ENCODE data around the gene BRS3. TPM values are rescaled to one million over a fixed set of nuclear protein-coding genes. Genes with fewer than 3 reads are reported as not detected.

The BRS3 gene
- total and polyA plus RNA-seq, 2 experiments from 2014 or later: not detected

GRCh38 chrX:136477026-136477425 is 10.7 kb upstream of the BRS3 start (continued):
- TF ChIP-seq REST (IDR thresholded peaks at IDR 0.05; ENCODE audit: unreplicated experiment) (no peak), CTCF (conservative IDR thresholded peaks at IDR 0.05; ENCODE audit: low read depth in 2 of 2) (no peak), ZNF114 (CRISPR knock-in tag; IDR thresholded peaks at IDR 0.05) (no peak), STAT1 (IDR thresholded peaks at IDR 0.05; ENCODE audit: unreplicated experiment) (no peak), NANOG (IDR thresholded peaks at IDR 0.05; ENCODE audit: borderline replicate concordance) (no peak), EZH2 (IDR thresholded peaks at IDR 0.05; ENCODE audit: low read depth, unreplicated experiment) (no peak), POLR2AphosphoS5 (IDR thresholded peaks at IDR 0.05; ENCODE audit: low read depth) (no peak), ZNF331 (CRISPR knock-in tag; IDR thresholded peaks at IDR 0.05; ENCODE audit: low read depth) (no peak)

GRCh38 chrX:136480383-136480782 is 7.4 kb upstream of the BRS3 start:
- Mint-ChIP-seq H3K27me3 (ENCODE audit: insufficient read depth, low read depth, poor library complexity) (peaks cover 2% of the 10 kb centered on the region), H3K4me3 (no peak overlapping the region), H3K4me1 (no peaks in the 10 kb centered on the region), H3K27ac (no peak overlapping the region), H3K36me3 (ENCODE audit: low read depth) (no peaks in the 10 kb centered on the region), H3K9me3 (no peaks in the 10 kb centered on the region)
- no peaks in the 10 kb centered on the region for H3K4me1 ChIP-seq (ENCODE audit: insufficient read depth)
- ATAC-seq (no peak), DNase-seq (ENCODE audit: low spot score) (no peak)
- no peaks in the 10 kb centered on the region for H3K36me3 ChIP-seq (ENCODE audit: insufficient read depth)
- H3K9me2 ChIP-seq (ENCODE audit: insufficient read depth): no peaks in the 10 kb centered on the region
- no peaks in the 10 kb centered on the region for H3F3A ChIP-seq (replicated peaks; ENCODE audit: low read depth)
- no peak overlapping the region for H3K4me2 ChIP-seq
- no peak for TF ChIP-seq JUNB (IDR thresholded peaks at IDR 0.05; ENCODE audit: unreplicated experiment)
- TF ChIP-seq REST (IDR thresholded peaks at IDR 0.05; ENCODE audit: unreplicated experiment): no peak
- TF ChIP-seq POLR2AphosphoS5 (IDR thresholded peaks at IDR 0.05; ENCODE audit: low read depth): no peak
- no peak for TF ChIP-seq EZH2phosphoT487 (IDR thresholded peaks at IDR 0.05; ENCODE audit: unreplicated experiment)
- no peak for TF ChIP-seq STAT1 (IDR thresholded peaks at IDR 0.05; ENCODE audit: unreplicated experiment)
- TF ChIP-seq CREB1 (CRISPR knock-in tag; IDR thresholded peaks at IDR 0.05; ENCODE audit: low read depth): no peak
- no peak for TF ChIP-seq EZH2 (IDR thresholded peaks at IDR 0.05; ENCODE audit: low read depth, unreplicated experiment)
- TF ChIP-seq ETS1 (IDR thresholded peaks at IDR 0.05): no peak
- TF ChIP-seq ZNF114 (CRISPR knock-in tag; IDR thresholded peaks at IDR 0.05): no peak
- TF ChIP-seq CTCF (conservative IDR thresholded peaks at IDR 0.05; ENCODE audit: low read depth in 2 of 2): no peak
- no peaks in the 10 kb centered on the region for H3K27me3 ChIP-seq (ENCODE audit: insufficient read depth)
- no peak overlapping the region for H2AFZ ChIP-seq
- H3K27ac ChIP-seq (ENCODE audit: low read depth): no peak overlapping the region
- no peaks in the 10 kb centered on the region for H3K79me2 ChIP-seq (replicated peaks; ENCODE audit: insufficient read depth)
- H3K4me3 ChIP-seq: no peak overlapping the region
- no peaks in the 10 kb centered on the region for H4K20me1 ChIP-seq (replicated peaks; ENCODE audit: insufficient read depth)
